IMR-90 (cell line): ENCODE measurements around the gene ZNF423. TPM values are rescaled to one million over a fixed set of nuclear protein-coding genes. Genes with fewer than 3 reads are reported as not detected.

Experiments
- ATAC-seq: fragments of 200-7000 bp; cut with Tn5 transposase; 2 replicates; pipeline ENCODE4 v1.9.1; 2020; ENCODE audit warnings: low read depth, mild to moderate bottlenecking, moderate library complexity
- BruUV-seq: library from RNA; stranded (reverse); fragments of 400-500 nt; replicated peaks from 2 replicates; lab custom pipeline; 2021; lab: Mats Ljungman, UMichigan
- CTCF ChIA-PET: fragments of 300-600 bp; formaldehyde crosslinking; extraction: SDS; loops from one replicate; lab custom pipeline; 2021; ENCODE audit warnings: antibody characterized with exemption; lab: Yijun Ruan, JAX
- POLR2A ChIA-PET: fragments of 300-600 bp; sonication (Branson Sonifier 250); formaldehyde crosslinking; loops from one replicate; lab custom pipeline; 2022; ENCODE audit warnings: antibody characterized with exemption; ENCODE audit not compliant: unreplicated experiment; lab: Charles Lee
- DNase-seq: peaks from one replicate; pipeline ENCODE4 v3.0.0; 2013
- H2AFZ ChIP-seq: replicated peaks from 2 replicates; pipeline ENCODE3; 2013; ENCODE audit warnings: low read length, mild to moderate bottlenecking; ENCODE audit not compliant: poor library complexity
- H2AK5ac ChIP-seq: 2 replicates; pipeline ENCODE4 v1.6.1; 2013; ENCODE audit warnings: low read depth, low read length, inconsistent platforms
- H2AK9ac ChIP-seq: replicated peaks from 2 replicates; pipeline ENCODE3; 2013; ENCODE audit warnings: mild to moderate bottlenecking, low read depth, low read length, moderate library complexity; ENCODE audit not compliant: poor library complexity
- H2BK120ac ChIP-seq: 2 replicates; pipeline ENCODE4 v1.6.1; 2013; ENCODE audit warnings: low read depth, low read length, inconsistent platforms
- H2BK15ac ChIP-seq: 3 replicates; pipeline ENCODE4 v1.6.1; 2013; ENCODE audit warnings: low read depth, low read length, inconsistent platforms
- H2BK20ac ChIP-seq: 2 replicates; pipeline ENCODE4 v1.6.1; 2013; ENCODE audit warnings: low read depth, mild to moderate bottlenecking, inconsistent platforms, low read length, moderate library complexity
- H2BK5ac ChIP-seq: 2 replicates; pipeline ENCODE4 v1.6.1; 2013; ENCODE audit warnings: mild to moderate bottlenecking, low read depth, low read length, inconsistent platforms; ENCODE audit not compliant: poor library complexity, severe bottlenecking
- H3K14ac ChIP-seq: replicated peaks from 2 replicates; pipeline ENCODE4 v1.6.1; 2013; ENCODE audit warnings: low read depth, low read length, inconsistent platforms
- H3K18ac ChIP-seq: 2 replicates; pipeline ENCODE4 v1.6.1; 2013; ENCODE audit warnings: low read depth, low read length, control low read depth
- H3K23ac ChIP-seq: 2 replicates; pipeline ENCODE4 v1.6.1; 2013; ENCODE audit warnings: low read depth, low read length, inconsistent platforms
- H3K27ac ChIP-seq: 2 replicates; pipeline ENCODE4 v1.5.1; 2013; ENCODE audit warnings: mild to moderate bottlenecking, control low read depth, low read length; ENCODE audit not compliant: insufficient read depth
- H3K27me3 ChIP-seq: 2 replicates; pipeline ENCODE4 v1.6.1; 2013; ENCODE audit warnings: low read length; ENCODE audit not compliant: control insufficient read depth, insufficient read depth
- H3K36me3 ChIP-seq: 2 replicates; pipeline ENCODE4 v1.6.1; 2013; ENCODE audit warnings: low read length, mixed read lengths; ENCODE audit not compliant: control insufficient read depth, insufficient read depth
- H3K4ac ChIP-seq: 2 replicates; pipeline ENCODE4 v1.6.1; 2013; ENCODE audit warnings: low read depth, low read length, inconsistent platforms
- H3K4me1 ChIP-seq: 2 replicates; pipeline ENCODE4 v1.6.1; 2013; ENCODE audit warnings: low read length, mixed read lengths; ENCODE audit not compliant: control insufficient read depth, insufficient read depth
- H3K4me2 ChIP-seq: 2 replicates; pipeline ENCODE4 v1.6.1; 2013; ENCODE audit warnings: low read depth, mild to moderate bottlenecking, control low read depth, low read length, moderate library complexity
- H3K4me3 ChIP-seq: 2 replicates; pipeline ENCODE4 v1.5.1; 2013; ENCODE audit warnings: low read depth, mild to moderate bottlenecking, control low read depth, low read length, moderate library complexity; ENCODE audit not compliant: insufficient read depth
- H3K56ac ChIP-seq: 2 replicates; pipeline ENCODE4 v1.6.1; 2013; ENCODE audit warnings: low read length, inconsistent platforms; ENCODE audit not compliant: insufficient read depth; ENCODE audit errors: extremely low read depth
- H3K79me1 ChIP-seq, 2 experiments: 2 replicates each; pipeline ENCODE4 v1.6.1; 2013; ENCODE audit warnings: low read length in 2 of 2, inconsistent platforms in 1 of 2, low read depth in 1 of 2
- H3K9ac ChIP-seq: 2 replicates; pipeline ENCODE4 v1.6.1; 2013; ENCODE audit warnings: low read depth, low read length, control low read depth
- H3K9me1 ChIP-seq: 2 replicates; pipeline ENCODE4 v1.6.1; 2013; ENCODE audit warnings: low read length, inconsistent platforms; ENCODE audit not compliant: insufficient read depth
- H3K9me3 ChIP-seq: 2 replicates; pipeline ENCODE4 v1.6.1; 2013; ENCODE audit warnings: low read length; ENCODE audit not compliant: control insufficient read depth, insufficient read depth
- H4K20me1 ChIP-seq: 2 replicates; pipeline ENCODE4 v1.6.1; 2013; ENCODE audit warnings: low read length, inconsistent platforms; ENCODE audit not compliant: insufficient read depth
- H4K5ac ChIP-seq: 2 replicates; pipeline ENCODE4 v1.6.1; 2013; ENCODE audit warnings: mild to moderate bottlenecking, low read depth, low read length, control low read depth
- H4K8ac ChIP-seq, 2 experiments: 2 replicates each; pipeline ENCODE4 v1.6.1; 2013; ENCODE audit warnings: low read depth in 2 of 2, low read length in 2 of 2, control low read depth in 1 of 2, inconsistent platforms in 1 of 2
- H4K91ac ChIP-seq: 2 replicates; pipeline ENCODE4 v1.6.1; 2013; ENCODE audit warnings: low read depth, low read length, inconsistent platforms; ENCODE audit not compliant: insufficient read depth
- BHLHE40 ChIP-seq: fragments of 150-350 bp; IDR thresholded peaks from 2 replicates; pipeline ENCODE4 v1.6.1; 2016; ENCODE audit warnings: mild to moderate bottlenecking, low read depth, low read length
- CEBPB ChIP-seq: IDR thresholded peaks from 2 replicates; pipeline ENCODE4 v1.6.1; 2012; ENCODE audit warnings: low read depth, low read length, improper control_type of control experiment
- CHD1 ChIP-seq: IDR thresholded peaks from 2 replicates; pipeline ENCODE4 v1.6.1; 2012; ENCODE audit warnings: low read depth, low read length, improper control_type of control experiment
- MAZ ChIP-seq: IDR thresholded peaks from 2 replicates; pipeline ENCODE4 v1.6.1; 2012; ENCODE audit warnings: low read depth, mild to moderate bottlenecking, low read length, improper control_type of control experiment, moderate library complexity, borderline replicate concordance
- WGBS, 2 experiments: methylation state at CpG; one replicate each; pipeline versions ENCODE4 v1.1.5 to v1.1.7; 2013; ENCODE audit warnings: missing lambda C conversion rate in 2 of 2; ENCODE audit not compliant: insufficient read length in 1 of 2; ENCODE audit errors: extremely low coverage in 2 of 2; 5-methylcytosine and 5-hydroxymethylcytosine counted together
- dilution Hi-C: fragments of 300-500 bp; cut with HindIII; formaldehyde crosslinking; loops from one replicate; pipeline ENCODE4 v1.14.3; 2018; ENCODE audit warnings: low sequenced_read_pairs; ENCODE audit not compliant: unreplicated experiment
- in situ Hi-C: fragments of 300-500 bp; cut with MboI; formaldehyde crosslinking; loops from 3 replicates; pipeline ENCODE4 v1.14.3; 2019; ENCODE audit warnings: low sequenced_read_pairs, inconsistent platforms, mixed read lengths
- intact Hi-C: fragments of 100-400 bp; cut with micrococcal nuclease; formaldehyde crosslinking; loops from 2 replicates; pipeline ENCODE4 v1.10.0; 2022
- polyA plus RNA-seq, 3 experiments: library from polyadenylated mRNA; depleted of rRNA; stranded (reverse); fragments of >200 nt; gene quantifications; 2 replicates each; pipeline ENCODE4 v1.2.3, GENCODE V29; 2012; ENCODE audit warnings: low replicate concordance in 1 of 3
- total RNA-seq: library from RNA; depleted of rRNA; stranded (reverse); fragments of >200 nt; gene quantifications from 2 replicates; pipeline ENCODE4 v1.2.3, GENCODE V29; 2012

The ZNF423 gene
- total and polyA plus RNA-seq, 2 of the 4 experiments (the other 2 are of a cell fraction): under 0.01 to 0.10 TPM

DNA sequence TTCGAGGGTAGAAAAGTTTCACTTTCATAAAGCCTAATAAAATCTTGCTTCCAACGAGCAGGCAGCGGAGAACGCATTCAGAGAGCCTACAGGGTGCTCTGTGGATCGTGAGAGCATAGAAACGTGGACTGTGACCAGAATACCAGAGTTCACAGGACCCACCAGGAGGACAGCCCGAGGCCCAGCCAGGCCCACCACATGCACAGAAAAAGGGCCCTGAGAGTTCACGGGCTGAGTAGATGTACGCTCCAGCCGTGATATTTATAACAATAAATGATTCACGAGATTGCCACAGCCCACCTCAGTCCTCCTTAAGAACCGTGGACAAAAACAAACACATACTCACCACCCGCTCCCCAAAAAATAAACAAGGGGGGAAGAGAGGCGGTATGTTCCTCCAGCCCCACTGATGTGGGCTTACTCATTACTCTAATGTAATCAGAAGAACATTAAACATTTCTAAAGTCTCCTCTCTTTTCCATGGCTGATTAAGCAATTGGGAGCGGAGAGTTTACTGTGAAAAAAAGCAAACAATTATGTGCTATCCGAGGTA lies 275.1 kb downstream of the ZNF423 start:
- no peak overlapping the region for H3K14ac ChIP-seq
- dilution Hi-C loops: no loop called here
- H3K23ac ChIP-seq: no peak overlapping the region
- H4K8ac ChIP-seq: no peak overlapping the region
- H4K5ac ChIP-seq: no peak overlapping the region
- H2AK5ac ChIP-seq: no peak overlapping the region
- ATAC-seq (peak; percentile 73), DNase-seq (peak; percentile 10)
- H3K56ac ChIP-seq: no peak overlapping the region
- no peaks in the 10 kb centered on the region for H3K79me1 ChIP-seq
- H3K27me3 ChIP-seq: peaks cover 22% of the 10 kb centered on the region
- WGBS, 2 experiments: 15% methylated on average over 3 of the region's 16 CpGs; no CpG with 5 or more reads in 1 of the 2 experiments
- no peak overlapping the region for H2AK9ac ChIP-seq
- no peak overlapping the region for H2BK120ac ChIP-seq
- H2AFZ ChIP-seq: peak overlapping the region; percentile 28
- H3K9ac ChIP-seq: no peak overlapping the region
- no peak overlapping the region for H3K18ac ChIP-seq
- ChIA-PET POLR2A (no interaction called here), CTCF (no interaction called here)
- H2BK15ac ChIP-seq: no peak overlapping the region
- no peak overlapping the region for H4K91ac ChIP-seq
- no peak overlapping the region for H2BK5ac ChIP-seq
- peak overlapping the region; percentile 23; the same call in 1 of the 2 replicates for H3K4me3 ChIP-seq
- H3K27ac ChIP-seq: no peak overlapping the region
- no peak for TF ChIP-seq CHD1
- 0 out of 2 replicates have a peak, but pooled peaks have one; percentile 25 for TF ChIP-seq BHLHE40
- no peak for TF ChIP-seq MAZ
- no peak for TF ChIP-seq CEBPB
- H3K4me2 ChIP-seq: peak overlapping the region; percentile 67; the same call in 1 of the 2 replicates
- no peak overlapping the region for H3K4ac ChIP-seq
- H3K9me3 ChIP-seq: no peaks in the 10 kb centered on the region
- no peaks in the 10 kb centered on the region for H3K9me1 ChIP-seq
- no peaks in the 10 kb centered on the region for H3K4me1 ChIP-seq
- no peak overlapping the region for H2BK20ac ChIP-seq
- no TSS peak for BruUV-seq
- intact Hi-C loops: no loop called here
- H4K20me1 ChIP-seq: no peaks in the 10 kb centered on the region
- no peaks in the 10 kb centered on the region for H3K36me3 ChIP-seq
- in situ Hi-C loops: no loop called here
